OCI-LY3 (cell line): Measurements from ENCODE around the gene GAB2.

Experiments used
- H2AFZ ChIP-seq: fragments of 200-600, 300-600 bp; shearing (Covaris generic); 2 replicates; pipeline ENCODE4 v1.6.0; 2014; ENCODE audit warnings: antibody characterized with exemption, low read depth, low read length
- H3K27ac ChIP-seq: fragments of 200-600, 300-600 bp; sonication (generic); 2 replicates; pipeline ENCODE4 v1.5.1; 2014; ENCODE audit warnings: mild to moderate bottlenecking, low read length, moderate library complexity, mixed read lengths
- H3K27me3 ChIP-seq: fragments of 200-600, 300-600 bp; sonication (generic); 2 replicates; pipeline ENCODE4 v1.6.1; 2014; ENCODE audit warnings: low read depth, low read length, mixed read lengths
- H3K36me3 ChIP-seq: fragments of 200-600, 300-600 bp; sonication (generic); replicated peaks from 2 replicates; pipeline ENCODE3; 2014; ENCODE audit warnings: low read depth, low read length, mixed read lengths
- H3K4me1 ChIP-seq: fragments of 300-600, 200-600 bp; sonication (generic); 2 replicates; pipeline ENCODE4 v1.6.1; 2014; ENCODE audit warnings: low read length, mixed read lengths
- H3K4me2 ChIP-seq: fragments of 200-600, 300-600 bp; sonication (generic); 2 replicates; pipeline ENCODE4 v1.6.1; 2014; ENCODE audit warnings: low read length, mixed read lengths
- H3K4me3 ChIP-seq: fragments of 300-600, 200-600 bp; sonication (generic); 2 replicates; pipeline ENCODE4 v1.5.1; 2014; ENCODE audit warnings: antibody characterized with exemption, mild to moderate bottlenecking, low read length, moderate library complexity
- H3K79me2 ChIP-seq: fragments of 300-600, 200-600 bp; shearing (Covaris generic); 2 replicates; pipeline ENCODE4 v1.6.1; 2014; ENCODE audit warnings: mild to moderate bottlenecking, low read length, mixed read lengths
- H3K9ac ChIP-seq: fragments of 300-600, 200-600 bp; shearing (Covaris generic); 2 replicates; pipeline ENCODE4 v1.6.0; 2014; ENCODE audit warnings: mild to moderate bottlenecking, low read length, moderate library complexity
- H3K9me3 ChIP-seq: fragments of 200-600, 300-600 bp; shearing (Covaris generic); 2 replicates; pipeline ENCODE4 v1.6.1; 2014; ENCODE audit warnings: low read length, mixed read lengths; ENCODE audit not compliant: insufficient read depth
- H4K20me1 ChIP-seq: fragments of 200-600, 300-600 bp; sonication (generic); 2 replicates; pipeline ENCODE4 v1.6.1; 2016; ENCODE audit warnings: low read length, mixed read lengths; ENCODE audit not compliant: insufficient read depth
- CTCF ChIP-seq: fragments of 200-600, 300-600 bp; sonication (generic); IDR thresholded peaks from 2 replicates; pipeline ENCODE4 v1.5.1; 2014; ENCODE audit warnings: antibody characterized with exemption, low read length, low read depth
- EZH2phosphoT487 ChIP-seq: fragments of 200-600 bp; shearing (Covaris generic); IDR thresholded peaks from 2 replicates; pipeline ENCODE4 v1.6.1; 2018; ENCODE audit warnings: antibody characterized with exemption, mixed run types, low read depth

The GAB2 gene

GRCh38 chr11:78460471-78460870, 42.9 kb upstream of the GAB2 start:
- no peak overlapping the region for H2AFZ ChIP-seq
- H3K4me3 ChIP-seq = peak overlapping the region; percentile 36
- H3K9me3 ChIP-seq = peaks cover 13% of the 10 kb centered on the region
- no peak overlapping the region for H3K9ac ChIP-seq
- 0 out of 2 replicates have a peak, but pooled peaks have one; percentile 41 for TF ChIP-seq EZH2phosphoT487
- no peak for TF ChIP-seq CTCF
- no peaks in the 10 kb centered on the region for H4K20me1 ChIP-seq
- peak overlapping the region; percentile 81 for H3K27ac ChIP-seq
- peak overlapping the region; percentile 49 for H3K4me2 ChIP-seq
- H3K27me3 ChIP-seq = no peaks in the 10 kb centered on the region
- H3K4me1 ChIP-seq = peaks cover 53% of the 10 kb centered on the region
- no peaks in the 10 kb centered on the region for H3K79me2 ChIP-seq
- peaks cover 69% of the 10 kb centered on the region for H3K36me3 ChIP-seq

- Histone ChIP-seq H3K9ac (peak overlapping the region; percentile 1; the same call in 1 of the 2 replicates), H3K27ac (peak overlapping the region; percentile 81), H3K27me3 (no peaks in the 10 kb centered on the region), H3K4me1 (peaks cover 46% of the 10 kb centered on the region), H3K9me3 (peaks cover 13% of the 10 kb centered on the region), H4K20me1 (no peaks in the 10 kb centered on the region), H3K36me3 (peaks cover 69% of the 10 kb centered on the region), H3K4me2 (peak overlapping the region; percentile 49), H3K79me2 (no peaks in the 10 kb centered on the region), H2AFZ (no peak overlapping the region), H3K4me3 (peak overlapping the region; percentile 36; the same call in 1 of the 2 replicates)
- no peak for TF ChIP-seq CTCF
- TF ChIP-seq EZH2phosphoT487 = no peak
Measured at GRCh38 chr11:78459738-78460137, 42.1 kb upstream of the GAB2 start.

GRCh38 chr11:78457448-78457847, 39.8 kb upstream of the GAB2 start:
- no peaks in the 10 kb centered on the region for H3K79me2 ChIP-seq
- peaks cover 61% of the 10 kb centered on the region for H3K36me3 ChIP-seq
- no peaks in the 10 kb centered on the region for H4K20me1 ChIP-seq
- H3K27me3 ChIP-seq = no peaks in the 10 kb centered on the region
- no peak overlapping the region for H3K4me3 ChIP-seq
- H3K4me1 ChIP-seq = peaks cover 35% of the 10 kb centered on the region
- no peak overlapping the region for H3K4me2 ChIP-seq
- no peak overlapping the region for H3K9ac ChIP-seq
- no peak overlapping the region for H3K27ac ChIP-seq
- TF ChIP-seq EZH2phosphoT487 (no peak), CTCF (no peak)
- H3K9me3 ChIP-seq = peaks cover 13% of the 10 kb centered on the region
- H2AFZ ChIP-seq = no peak overlapping the region

- Histone ChIP-seq H4K20me1 (no peaks in the 10 kb centered on the region), H3K9me3 (peaks cover under 1% of the 10 kb centered on the region; the same call in 1 of the 2 replicates), H2AFZ (no peak overlapping the region), H3K27me3 (no peaks in the 10 kb centered on the region), H3K79me2 (no peaks in the 10 kb centered on the region), H3K4me3 (no peak overlapping the region), H3K4me2 (no peak overlapping the region), H3K4me1 (peaks cover 8% of the 10 kb centered on the region), H3K9ac (no peak overlapping the region), H3K27ac (no peak overlapping the region), H3K36me3 (peaks cover 28% of the 10 kb centered on the region)
- TF ChIP-seq EZH2phosphoT487 = no peak
- no peak for TF ChIP-seq CTCF
Measured at GRCh38 chr11:78453140-78453935, 35.7 kb upstream of the GAB2 start.
